ENCODE results near the gene CREB1. TPM values are rescaled to one million over a fixed set of nuclear protein-coding genes. Genes with fewer than 3 reads are reported as not detected.

CREB1 gene
- total RNA-seq, 1 donor from 2014 or later, result 164 TPM

GRCh38 chr2:207612714-207613113, 83.0 kb downstream of the CREB1 start:
- no peaks in the 10 kb centered on the region for H3K9me3 ChIP-seq (ENCODE audit: low read depth)
- H3K4me2 ChIP-seq, result no peak overlapping the region
- H3K27me3 Mint-ChIP-seq (ENCODE audit: insufficient read depth, low read depth), result peaks cover 3% of the 10 kb centered on the region
- H3K4me3 ChIP-seq, result no peak overlapping the region
- H3K27ac ChIP-seq, result no peak overlapping the region
- no peaks in the 10 kb centered on the region for H3K27me3 ChIP-seq
- no peaks in the 10 kb centered on the region for H3K79me2 ChIP-seq (ENCODE audit: low read depth)
- no peak overlapping the region for H2AFZ ChIP-seq (replicated peaks)
- no peak overlapping the region for H3K9ac ChIP-seq
- no peaks in the 10 kb centered on the region for H3K9me3 Mint-ChIP-seq
- H3F3A ChIP-seq (ENCODE audit: low read depth), result peaks cover 6% of the 10 kb centered on the region
- no peaks in the 10 kb centered on the region for H4K20me1 ChIP-seq (ENCODE audit: low read depth)
- DNase-seq (ENCODE audit: low spot score), result no peak
- no peak overlapping the region for H3K27ac Mint-ChIP-seq
- H3K4me3 Mint-ChIP-seq, result no peak overlapping the region
- no peaks in the 10 kb centered on the region for H3K4me1 ChIP-seq
- peaks cover 7% of the 10 kb centered on the region for H3K36me3 ChIP-seq
- H3K4me1 Mint-ChIP-seq, result no peaks in the 10 kb centered on the region
- TF ChIP-seq EZH2 (IDR thresholded peaks at IDR 0.05) (no peak), CTCF (IDR thresholded peaks at IDR 0.05) (no peak), EZH2phosphoT487 (IDR thresholded peaks at IDR 0.05) (no peak)
- peaks cover 33% of the 10 kb centered on the region for H3K36me3 Mint-ChIP-seq

- H3K4me1 Mint-ChIP-seq, result no peaks in the 10 kb centered on the region
- TF ChIP-seq CTCF (IDR thresholded peaks at IDR 0.05), result no peak
- no peak for TF ChIP-seq EZH2phosphoT487 (IDR thresholded peaks at IDR 0.05)
- no peak for TF ChIP-seq EZH2 (IDR thresholded peaks at IDR 0.05)
- Histone ChIP-seq H3K27ac (no peak overlapping the region), H3K9me3 (ENCODE audit: low read depth) (no peaks in the 10 kb centered on the region), H3K4me1 (no peaks in the 10 kb centered on the region), H3F3A (ENCODE audit: low read depth) (no peaks in the 10 kb centered on the region), H3K4me2 (no peak overlapping the region), H3K79me2 (ENCODE audit: low read depth) (no peaks in the 10 kb centered on the region), H3K36me3 (no peaks in the 10 kb centered on the region), H2AFZ (replicated peaks) (no peak overlapping the region), H3K27me3 (no peaks in the 10 kb centered on the region), H3K4me3 (no peak overlapping the region), H3K9ac (no peak overlapping the region), H4K20me1 (ENCODE audit: low read depth) (no peaks in the 10 kb centered on the region)
- H3K27me3 Mint-ChIP-seq (ENCODE audit: insufficient read depth, low read depth), result peaks cover 3% of the 10 kb centered on the region
- no peaks in the 10 kb centered on the region for H3K9me3 Mint-ChIP-seq
- no peak overlapping the region for H3K4me3 Mint-ChIP-seq
- H3K36me3 Mint-ChIP-seq, result peaks cover 23% of the 10 kb centered on the region
- DNase-seq (ENCODE audit: low spot score), result no peak
- H3K27ac Mint-ChIP-seq, result no peak overlapping the region
Observed at GRCh38 chr2:207614824-207615223, 85.1 kb downstream of the CREB1 start.

- no peak overlapping the region for H3K27ac ChIP-seq
Observed at GRCh38 chr2:207616185-207616584, 86.4 kb downstream of the CREB1 start.

More at GRCh38 chr2:207616185-207616584, 86.4 kb downstream of the CREB1 start:
- no peak for DNase-seq (ENCODE audit: low spot score)
- H3K4me1 Mint-ChIP-seq, result no peaks in the 10 kb centered on the region
- Histone ChIP-seq H3K79me2 (ENCODE audit: low read depth) (no peaks in the 10 kb centered on the region), H3K4me1 (no peaks in the 10 kb centered on the region), H3K27me3 (no peaks in the 10 kb centered on the region), H3F3A (ENCODE audit: low read depth) (no peaks in the 10 kb centered on the region), H3K4me3 (no peak overlapping the region), H2AFZ (replicated peaks) (no peak overlapping the region), H3K4me2 (no peak overlapping the region), H4K20me1 (ENCODE audit: low read depth) (no peaks in the 10 kb centered on the region), H3K36me3 (peaks cover 8% of the 10 kb centered on the region), H3K9me3 (ENCODE audit: low read depth) (no peaks in the 10 kb centered on the region), H3K9ac (no peak overlapping the region)
- H3K27ac Mint-ChIP-seq, result no peak overlapping the region
- TF ChIP-seq EZH2phosphoT487 (IDR thresholded peaks at IDR 0.05) (no peak), CTCF (IDR thresholded peaks at IDR 0.05) (no peak), EZH2 (IDR thresholded peaks at IDR 0.05) (no peak)
- H3K27me3 Mint-ChIP-seq (ENCODE audit: insufficient read depth, low read depth), result peaks cover 5% of the 10 kb centered on the region
- peaks cover 31% of the 10 kb centered on the region for H3K36me3 Mint-ChIP-seq
- H3K9me3 Mint-ChIP-seq, result no peaks in the 10 kb centered on the region
- no peak overlapping the region for H3K4me3 Mint-ChIP-seq

Data from neural progenitor cell (in vitro differentiated cells).